Iris pigment epithelial cell (primary cell): Measurements from ENCODE around the gene WDR48.

ENCODE experiments used
- DNase-seq: peaks from one replicate; pipeline ENCODE4 v3.0.0-alpha.2; 2011; ENCODE audit warnings: low read depth

The WDR48 gene

GRCh38 chr3:39140341-39140971 is 88.6 kb downstream of the WDR48 start:
- DNase-seq: no peak

GRCh38 chr3:39141171-39141995 is 89.6 kb downstream of the WDR48 start:
- peak; percentile 63 for DNase-seq

GRCh38 chr3:39142067-39142466 is 90.3 kb downstream of the WDR48 start:
- DNase-seq: no peak

- DNase-seq: no peak
Observed at GRCh38 chr3:39143051-39143885, 91.5 kb downstream of the WDR48 start.

GRCh38 chr3:39144095-39144747 is 92.4 kb downstream of the WDR48 start:
- DNase-seq: no peak

GRCh38 chr3:39144748-39145380 is 93.0 kb downstream of the WDR48 start:
- no peak for DNase-seq

- DNase-seq: peak; percentile 57
Observed at GRCh38 chr3:39146083-39146501, 94.3 kb downstream of the WDR48 start.
